GM12878 (cell line): ENCODE results near the gene LMAN2. TPM values are rescaled to one million over a fixed set of nuclear protein-coding genes. Genes with fewer than 3 reads are reported as not detected.

Experiments
- ATAC-seq: fragments of 200-7000 bp; cut with Tn5 transposase; 3 replicates; pipeline ENCODE4 v1.9.1; 2020; ENCODE audit warnings: mild to moderate bottlenecking, moderate library complexity
- BruUV-seq: library from RNA; stranded (reverse); fragments of 400-500 nt; replicated peaks from 2 replicates; lab custom pipeline; 2021; lab: Mats Ljungman, UMichigan
- CTCF ChIA-PET: fragments of 300-600 bp; sonication (Branson Sonifier 250); formaldehyde crosslinking; extraction: SDS; loops from one replicate; lab custom pipeline; 2021; ENCODE audit warnings: inconsistent platforms; lab: Yijun Ruan, JAX
- POLR2A ChIA-PET: fragments of 350-600 bp; formaldehyde crosslinking; extraction: SDS; loops from one replicate; lab custom pipeline; 2021; ENCODE audit warnings: inconsistent platforms; lab: Charles Lee
- RAD21 ChIA-PET: fragments of 300-600 bp; sonication (Branson Sonifier 250); formaldehyde crosslinking; loops from one replicate; lab custom pipeline; 2023; ENCODE audit warnings: antibody characterized with exemption; ENCODE audit not compliant: unreplicated experiment; lab: Charles Lee
- SMC1A ChIA-PET: fragments of 300-600 bp; sonication (Branson Sonifier 250); formaldehyde crosslinking; loops from one replicate; lab custom pipeline; 2023; ENCODE audit not compliant: unreplicated experiment, uncharacterized antibody; lab: Charles Lee
- DNase-seq: peaks from one replicate; pipeline ENCODE4 v3.0.0-alpha.2; 2011; ENCODE audit warnings: low read depth, low spot score
- FAIRE-seq: peaks from 3 replicates; lab custom pipeline; 2011; peaks lifted over from hg19 to GRCh38; lab: Jason Lieb, UNC
- H2AFZ ChIP-seq: 2 replicates; pipeline ENCODE4 v1.6.0; 2011; ENCODE audit warnings: low read depth, low read length, control low read depth; ENCODE audit not compliant: control insufficient read depth
- H3K27ac ChIP-seq: 2 replicates; pipeline ENCODE4 v1.5.1; 2011; ENCODE audit warnings: control low read depth; ENCODE audit not compliant: control insufficient read depth, insufficient read depth
- H3K27me3 ChIP-seq, 2 experiments: replicated peaks in 1 of 2; 2 replicates each; pipeline versions ENCODE4 v1.6.0 to v1.6.1; 2011; ENCODE audit warnings: low read length in 1 of 2; ENCODE audit not compliant: control insufficient read depth in 2 of 2, insufficient read depth in 2 of 2
- H3K36me3 ChIP-seq, 2 experiments: 2 replicates each; pipeline ENCODE4 v1.5.1; 2011; ENCODE audit warnings: low read length in 1 of 2; ENCODE audit not compliant: control insufficient read depth in 2 of 2, insufficient read depth in 2 of 2
- H3K4me1 ChIP-seq: 2 replicates; pipeline ENCODE4 v1.6.1; 2011; ENCODE audit warnings: mild to moderate bottlenecking, low read length, moderate library complexity, mixed read lengths; ENCODE audit not compliant: control insufficient read depth, insufficient read depth
- H3K4me2 ChIP-seq: 2 replicates; pipeline ENCODE4 v1.6.0; 2011; ENCODE audit warnings: control low read depth; ENCODE audit not compliant: control insufficient read depth, insufficient read depth
- H3K4me3 ChIP-seq: fragments of 200-600 bp; sonication (generic); 2 replicates; pipeline ENCODE4 v1.5.1; 2016
- H3K79me2 ChIP-seq: 2 replicates; pipeline ENCODE4 v1.6.0; 2011; ENCODE audit warnings: low read length; ENCODE audit not compliant: control insufficient read depth, insufficient read depth
- H3K9ac ChIP-seq: 2 replicates; pipeline ENCODE4 v1.8.0; 2011; ENCODE audit warnings: low read length, control low read depth, mixed read lengths; ENCODE audit not compliant: control insufficient read depth, insufficient read depth
- H3K9me3 ChIP-seq: replicated peaks from 3 replicates; pipeline ENCODE4 v1.5.1; 2011; ENCODE audit warnings: mild to moderate bottlenecking, low read length; ENCODE audit not compliant: control insufficient read depth, insufficient read depth
- H4K20me1 ChIP-seq: 2 replicates; pipeline ENCODE4 v1.6.0; 2011; ENCODE audit not compliant: control insufficient read depth, insufficient read depth
- CHD4 ChIP-seq: fragments of 200-600 bp; sonication (generic); IDR thresholded peaks from 2 replicates; pipeline ENCODE4 v1.6.1; 2016; ENCODE audit warnings: mild to moderate bottlenecking
- HDAC2 ChIP-seq: fragments of 200-600 bp; sonication (generic); IDR thresholded peaks from 2 replicates; pipeline ENCODE4 v1.6.1; 2017
- IKZF1 ChIP-seq: fragments of 450-650 bp; conservative IDR thresholded peaks from 2 replicates; pipeline ENCODE4 v1.6.1; 2017; ENCODE audit warnings: antibody characterized with exemption, mild to moderate bottlenecking
- KAT2A ChIP-seq: conservative IDR thresholded peaks from 2 replicates; pipeline ENCODE4 v1.6.1; 2011; ENCODE audit warnings: low read depth, low read length; ENCODE audit not compliant: control insufficient read depth
- MEF2B ChIP-seq: fragments of 450-650 bp; IDR thresholded peaks from 2 replicates; pipeline ENCODE4 v1.6.1; 2018; ENCODE audit warnings: mild to moderate bottlenecking, moderate library complexity; ENCODE audit not compliant: partially characterized antibody, poor library complexity, severe bottlenecking
- SIX5 ChIP-seq: IDR thresholded peaks from 2 replicates; pipeline ENCODE4 v1.6.1; 2011; ENCODE audit warnings: mild to moderate bottlenecking, low read depth, low read length, moderate library complexity; ENCODE audit not compliant: severe bottlenecking
- SRF ChIP-seq, 2 experiments: IDR thresholded peaks; 2 replicates each; pipeline ENCODE4 v1.6.1; 2011; ENCODE audit warnings: low read depth in 2 of 2, low read length in 2 of 2, mild to moderate bottlenecking in 1 of 2, moderate library complexity in 1 of 2
- TBL1XR1 ChIP-seq: IDR thresholded peaks from 2 replicates; pipeline ENCODE4 v1.6.1; 2012; ENCODE audit warnings: low read depth, low read length, improper control_type of control experiment
- ZNF274 ChIP-seq: IDR thresholded peaks from one replicate; pipeline ENCODE4 v1.8.0; 2011; ENCODE audit not compliant: insufficient read length, insufficient read depth
- ZSCAN29 ChIP-seq: fragments of 450-650 bp; IDR thresholded peaks from 2 replicates; pipeline ENCODE4 v1.6.1; 2017; ENCODE audit warnings: mild to moderate bottlenecking, moderate library complexity
- WGBS: methylation state at CpG from one replicate; pipeline ENCODE4 v1.1.6; 2016; ENCODE audit warnings: low lambda C conversion rate; ENCODE audit not compliant: insufficient replicate concordance, insufficient coverage; ENCODE audit errors: missing lambda C conversion rate; 5-methylcytosine and 5-hydroxymethylcytosine counted together
- in situ Hi-C: fragments of 300-500 bp; cut with MboI; formaldehyde crosslinking; loops from 9 replicates; pipeline ENCODE4 v1.14.3; 2018; ENCODE audit warnings: mixed read lengths
- intact Hi-C: fragments of 100-400 bp; cut with micrococcal nuclease; formaldehyde crosslinking; loops from one replicate; pipeline ENCODE4 v1.14.2; 2022; ENCODE audit not compliant: unreplicated experiment
- polyA plus RNA-seq, 11 experiments: library from polyadenylated mRNA; depleted of rRNA in 4 of 11; unstranded in 6 of 11; stranded (reverse) in 5 of 11; fragments of >200 nt; fragmentation: Nextera tagmentation in 4 of 11; fragmentation: Illumina TruSeq in 1 of 11; extraction: Ambion mirVana in 4 of 11; extraction: Trizol in 1 of 11; gene quantifications; 1 replicate in 1 of 11; 2 replicates in 10 of 11; pipeline versions ENCODE4 v1.2.1 to v1.2.3, GENCODE V29; 2011 to 2016; ENCODE audit warnings: inconsistent platforms in 2 of 11, missing spikeins in 2 of 11, low read depth in 1 of 11
- total RNA-seq, 4 experiments: library from RNA; depleted of rRNA in 3 of 4; stranded (reverse); fragments of >200 nt in 3 of 4; fragmentation: Illumina TruSeq in 1 of 4; extraction: Trizol in 1 of 4; gene quantifications; 2 replicates each; pipeline versions ENCODE4 v1.2.1 to v1.2.3, GENCODE V29; 2013 to 2021
- TF ChIP-seq, protein P1 (sequence below): fragments of 450-650 bp; formaldehyde crosslinking; IDR thresholded peaks from 2 replicates; pipeline ENCODE4 v1.4.0; 2022; ENCODE audit warnings: mild to moderate bottlenecking, moderate library complexity
- TF ChIP-seq, protein P2 (sequence below): fragments of 450-650 bp; formaldehyde crosslinking; IDR thresholded peaks from 2 replicates; pipeline ENCODE4 v1.5.0; 2022; ENCODE audit warnings: mild to moderate bottlenecking, missing genetic modification characterization

Gene LMAN2
- total and polyA plus RNA-seq, 10 of the 15 experiments (the other 5 are each of a cell fraction or from before 2014, with no cell fraction given): 2.4 to 264 (median 147) TPM

DNA sequence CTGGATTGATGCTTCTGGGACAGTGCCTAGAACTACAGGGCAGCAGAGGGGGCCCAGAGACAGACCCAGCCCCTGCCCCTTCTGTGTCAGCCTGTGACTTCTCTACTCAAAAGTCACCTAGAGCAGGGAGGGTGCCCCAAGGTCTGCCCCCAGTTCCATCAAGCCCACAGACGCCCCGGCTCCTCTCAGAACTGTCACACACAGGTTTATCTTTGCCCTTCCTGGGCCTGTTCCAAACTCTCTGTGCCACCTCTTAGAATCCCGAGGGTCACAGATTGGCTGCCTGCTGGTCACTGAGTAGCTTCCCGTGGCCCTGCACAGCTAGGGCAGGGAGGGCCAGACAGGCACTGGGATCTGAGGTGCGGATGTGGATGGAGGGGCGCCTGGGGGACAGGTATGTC, 8.0 kb upstream of the LMAN2 start:
- no TSS peak for BruUV-seq
- SMC1A ChIA-PET: interaction anchor here (0.7 to 3.9 kb wide), 3 partner anchors 10 to 30 kb away, joined by 3 to 19 read pairs (median 7); no protein-coding TSS in a partner anchor

More for the DNA sequence above, 8.0 kb upstream of the LMAN2 start:
- ATAC-seq (no peak), FAIRE-seq (no peak), DNase-seq (no peak)
- CTCF ChIA-PET: interaction anchor here (2.0 to 4.4 kb wide), 5 partner anchors 10 to 141 kb away, joined by 5 to 33 read pairs (median 12); no protein-coding TSS in a partner anchor
- Histone ChIP-seq H3K27ac (peak overlapping the region; percentile 35), H3K9ac (peak overlapping the region; percentile 81), H3K4me3 (peak overlapping the region; percentile 99), H3K27me3 (no peaks in the 10 kb centered on the region), H3K9me3 (peaks cover 3% of the 10 kb centered on the region; the same call in 1 of the 3 replicates), H2AFZ (no peak overlapping the region), H3K79me2 (peaks cover 62% of the 10 kb centered on the region), H3K4me1 (peaks cover 62% of the 10 kb centered on the region), H3K4me2 (peak overlapping the region; percentile 99), H3K36me3 (no peaks in the 10 kb centered on the region; a peak in 1 of 4 replicates), H4K20me1 (no peaks in the 10 kb centered on the region)
- TF ChIP-seq, protein P1, sequence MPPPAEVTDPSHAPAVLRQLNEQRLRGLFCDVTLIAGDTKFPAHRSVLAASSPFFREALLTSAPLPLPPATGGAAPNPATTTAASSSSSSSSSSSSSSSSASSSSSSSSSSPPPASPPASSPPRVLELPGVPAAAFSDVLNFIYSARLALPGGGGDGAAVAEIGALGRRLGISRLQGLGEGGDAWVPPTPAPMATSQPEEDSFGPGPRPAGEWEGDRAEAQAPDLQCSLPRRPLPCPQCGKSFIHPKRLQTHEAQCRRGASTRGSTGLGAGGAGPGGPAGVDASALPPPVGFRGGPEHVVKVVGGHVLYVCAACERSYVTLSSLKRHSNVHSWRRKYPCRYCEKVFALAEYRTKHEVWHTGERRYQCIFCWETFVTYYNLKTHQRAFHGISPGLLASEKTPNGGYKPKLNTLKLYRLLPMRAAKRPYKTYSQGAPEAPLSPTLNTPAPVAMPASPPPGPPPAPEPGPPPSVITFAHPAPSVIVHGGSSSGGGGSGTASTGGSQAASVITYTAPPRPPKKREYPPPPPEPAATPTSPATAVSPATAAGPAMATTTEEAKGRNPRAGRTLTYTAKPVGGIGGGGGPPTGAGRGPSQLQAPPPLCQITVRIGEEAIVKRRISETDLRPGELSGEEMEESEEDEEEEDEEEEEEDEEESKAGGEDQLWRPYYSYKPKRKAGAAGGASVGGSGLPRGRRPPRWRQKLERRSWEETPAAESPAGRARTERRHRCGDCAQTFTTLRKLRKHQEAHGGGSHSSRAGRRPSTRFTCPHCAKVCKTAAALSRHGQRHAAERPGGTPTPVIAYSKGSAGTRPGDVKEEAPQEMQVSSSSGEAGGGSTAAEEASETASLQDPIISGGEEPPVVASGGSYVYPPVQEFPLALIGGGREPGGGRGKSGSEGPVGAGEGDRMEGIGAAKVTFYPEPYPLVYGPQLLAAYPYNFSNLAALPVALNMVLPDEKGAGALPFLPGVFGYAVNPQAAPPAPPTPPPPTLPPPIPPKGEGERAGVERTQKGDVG (CRISPR knock-in tag): no peak
- TF ChIP-seq SRF (IDR thresholded peaks at IDR 0.05; ENCODE audit: low read depth in 2 of 2, low read length in 2 of 2) (no peak), CHD4 (no peak), MEF2B (no peak), HDAC2 (no peak), ZNF274 (no peak), TBL1XR1 (no peak), IKZF1 (no peak), ZSCAN29 (no peak), SIX5 (no peak), KAT2A (no peak)
- TF ChIP-seq, protein P2, sequence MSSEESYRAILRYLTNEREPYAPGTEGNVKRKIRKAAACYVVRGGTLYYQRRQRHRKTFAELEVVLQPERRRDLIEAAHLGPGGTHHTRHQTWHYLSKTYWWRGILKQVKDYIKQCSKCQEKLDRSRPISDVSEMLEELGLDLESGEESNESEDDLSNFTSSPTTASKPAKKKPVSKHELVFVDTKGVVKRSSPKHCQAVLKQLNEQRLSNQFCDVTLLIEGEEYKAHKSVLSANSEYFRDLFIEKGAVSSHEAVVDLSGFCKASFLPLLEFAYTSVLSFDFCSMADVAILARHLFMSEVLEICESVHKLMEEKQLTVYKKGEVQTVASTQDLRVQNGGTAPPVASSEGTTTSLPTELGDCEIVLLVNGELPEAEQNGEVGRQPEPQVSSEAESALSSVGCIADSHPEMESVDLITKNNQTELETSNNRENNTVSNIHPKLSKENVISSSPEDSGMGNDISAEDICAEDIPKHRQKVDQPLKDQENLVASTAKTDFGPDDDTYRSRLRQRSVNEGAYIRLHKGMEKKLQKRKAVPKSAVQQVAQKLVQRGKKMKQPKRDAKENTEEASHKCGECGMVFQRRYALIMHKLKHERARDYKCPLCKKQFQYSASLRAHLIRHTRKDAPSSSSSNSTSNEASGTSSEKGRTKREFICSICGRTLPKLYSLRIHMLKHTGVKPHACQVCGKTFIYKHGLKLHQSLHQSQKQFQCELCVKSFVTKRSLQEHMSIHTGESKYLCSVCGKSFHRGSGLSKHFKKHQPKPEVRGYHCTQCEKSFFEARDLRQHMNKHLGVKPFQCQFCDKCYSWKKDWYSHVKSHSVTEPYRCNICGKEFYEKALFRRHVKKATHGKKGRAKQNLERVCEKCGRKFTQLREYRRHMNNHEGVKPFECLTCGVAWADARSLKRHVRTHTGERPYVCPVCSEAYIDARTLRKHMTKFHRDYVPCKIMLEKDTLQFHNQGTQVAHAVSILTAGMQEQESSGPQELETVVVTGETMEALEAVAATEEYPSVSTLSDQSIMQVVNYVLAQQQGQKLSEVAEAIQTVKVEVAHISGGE (CRISPR knock-in tag): no peak
- POLR2A ChIA-PET: interaction anchor here (0.8 to 2.1 kb wide), 5 partner anchors 10 to 41 kb away, joined by 3 to 14 read pairs (median 5); no protein-coding TSS in a partner anchor
- WGBS: 94% methylated on average over 6 of the region's 6 CpGs
- RAD21 ChIA-PET: interaction anchor here (1.3 to 3.0 kb wide), 3 partner anchors 10 to 45 kb away, joined by 3 to 29 read pairs (median 4); no protein-coding TSS in a partner anchor
- intact Hi-C loops (no loop called here), in situ Hi-C loops (no loop called here)
